LNCaP clone FGC (cell line): Measurements from ENCODE around the gene TCEA3.

Source experiments
- DNase-seq: peaks from one replicate; pipeline ENCODE4 v3.0.0-alpha.2; 2011; ENCODE audit warnings: low read depth
- H3K4me3 ChIP-seq: 2 replicates; pipeline ENCODE4 v1.5.1; 2011; ENCODE audit warnings: mild to moderate bottlenecking, low read depth, low read length, control low read depth
- CTCF ChIP-seq: IDR thresholded peaks from 2 replicates; pipeline ENCODE4 v1.5.1; 2012; ENCODE audit warnings: mild to moderate bottlenecking; ENCODE audit not compliant: control insufficient read depth, insufficient read depth; ENCODE audit errors: extremely low read depth

TCEA3 gene

GRCh38 chr1:23428136-23428905 lies 3.8 kb upstream of the TCEA3 start:
- no peak overlapping the region for H3K4me3 ChIP-seq
- TF ChIP-seq CTCF: no peak
- DNase-seq: no peak

- no peak for TF ChIP-seq CTCF
- H3K4me3 ChIP-seq: no peak overlapping the region
- DNase-seq: no peak
Measured at GRCh38 chr1:23427550-23427949, 3.0 kb upstream of the TCEA3 start.

GRCh38 chr1:23426828-23427227 lies 2.3 kb upstream of the TCEA3 start:
- TF ChIP-seq CTCF: no peak
- DNase-seq: no peak
- no peak overlapping the region for H3K4me3 ChIP-seq

GRCh38 chr1:23425193-23425494 lies 596 bp upstream of the TCEA3 start:
- no peak for DNase-seq
- H3K4me3 ChIP-seq: peak overlapping the region; percentile 60
- TF ChIP-seq CTCF: no peak

GRCh38 chr1:23423415-23424292 lies 894 bp downstream of the TCEA3 start:
- TF ChIP-seq CTCF: no peak
- peak overlapping the region; percentile 60 for H3K4me3 ChIP-seq
- DNase-seq: no peak

GRCh38 chr1:23422941-23423340 lies 1.6 kb downstream of the TCEA3 start:
- no peak overlapping the region for H3K4me3 ChIP-seq
- DNase-seq: no peak
- no peak for TF ChIP-seq CTCF
